Endothelial cell (in vitro differentiated cells): ENCODE data around the gene CDK6. TPM values are rescaled to one million over a fixed set of nuclear protein-coding genes. Genes with fewer than 3 reads are reported as not detected.

Source experiments
- DNase-seq: peaks from one replicate; pipeline ENCODE4 v3.0.0; 2021; ENCODE audit warnings: low spot score
- H3K27ac Mint-ChIP-seq: one replicate; pipeline ENCODE4 v1.8.0; 2021; ENCODE audit warnings: mixed read lengths, inconsistent platforms; ENCODE audit not compliant: unreplicated experiment
- H3K27me3 Mint-ChIP-seq: one replicate; pipeline ENCODE4 v1.8.0; 2021; ENCODE audit warnings: mild to moderate bottlenecking, moderate library complexity, mixed read lengths, inconsistent platforms; ENCODE audit not compliant: unreplicated experiment
- H3K36me3 Mint-ChIP-seq: one replicate; pipeline ENCODE4 v1.8.0; 2021; ENCODE audit warnings: mild to moderate bottlenecking, low read depth, mixed read lengths, inconsistent platforms; ENCODE audit not compliant: unreplicated experiment
- H3K4me1 Mint-ChIP-seq: one replicate; pipeline ENCODE4 v1.8.0; 2021; ENCODE audit warnings: mild to moderate bottlenecking, mixed read lengths, inconsistent platforms; ENCODE audit not compliant: unreplicated experiment
- H3K4me3 Mint-ChIP-seq: one replicate; pipeline ENCODE4 v1.8.0; 2021; ENCODE audit warnings: mild to moderate bottlenecking, mixed read lengths, inconsistent platforms; ENCODE audit not compliant: unreplicated experiment
- H3K9me3 Mint-ChIP-seq: one replicate; pipeline ENCODE4 v1.8.0; 2021; ENCODE audit warnings: mixed read lengths, inconsistent platforms; ENCODE audit not compliant: unreplicated experiment
- CTCF ChIP-seq: fragments of 200-600 bp; sonication (generic); IDR thresholded peaks from one replicate; pipeline ENCODE4 v1.5.0; 2021; ENCODE audit warnings: antibody characterized with exemption; ENCODE audit not compliant: unreplicated experiment
- total RNA-seq: library from RNA; stranded (reverse); fragmentation: NEBNext Ultra II Directional; extraction: Animal tissue kit (Norgen Biotek cat#: 25700); gene quantifications from one replicate; pipeline ENCODE4 v1.2.1, GENCODE V29; 2021; ENCODE audit not compliant: unreplicated experiment

The CDK6 gene
- total RNA-seq, 1 donor from 2014 or later, result 32.6 TPM

DNA sequence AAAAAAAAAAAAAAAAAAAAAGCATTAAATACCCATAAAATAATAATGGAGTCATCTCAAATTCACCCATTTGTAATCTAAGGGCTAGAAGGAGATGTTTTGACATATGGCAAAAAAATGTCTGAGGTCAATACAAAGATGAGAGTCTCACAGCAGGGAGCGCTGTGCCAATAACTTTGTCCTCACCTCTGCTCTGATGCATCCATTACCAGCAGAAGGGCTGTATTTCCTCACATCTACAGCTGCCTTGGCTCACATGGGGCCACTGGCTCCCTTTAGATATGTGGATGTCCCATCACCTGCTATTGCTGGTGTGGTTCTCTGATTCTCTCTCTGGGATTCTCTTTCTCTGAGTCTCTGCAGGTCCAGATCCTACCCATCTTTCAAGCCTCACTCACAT, 155.9 kb downstream of the CDK6 start:
- no peak overlapping the region for H3K27ac Mint-ChIP-seq
- H3K27me3 Mint-ChIP-seq, result peaks cover 6% of the 10 kb centered on the region
- H3K36me3 Mint-ChIP-seq, result no peaks in the 10 kb centered on the region
- no peak for TF ChIP-seq CTCF
- H3K4me1 Mint-ChIP-seq, result peaks cover 13% of the 10 kb centered on the region
- H3K9me3 Mint-ChIP-seq, result no peaks in the 10 kb centered on the region
- no peak for DNase-seq
- no peak overlapping the region for H3K4me3 Mint-ChIP-seq

- H3K4me3 Mint-ChIP-seq, result no peak overlapping the region
- DNase-seq, result no peak
- no peak overlapping the region for H3K27ac Mint-ChIP-seq
- H3K4me1 Mint-ChIP-seq, result peaks cover 9% of the 10 kb centered on the region
- H3K27me3 Mint-ChIP-seq, result peaks cover 6% of the 10 kb centered on the region
- TF ChIP-seq CTCF, result no peak
- H3K36me3 Mint-ChIP-seq, result no peaks in the 10 kb centered on the region
- H3K9me3 Mint-ChIP-seq, result no peaks in the 10 kb centered on the region
Observed at GRCh38 chr7:92678291-92678920, 158.0 kb downstream of the CDK6 start.

- H3K27me3 Mint-ChIP-seq, result no peaks in the 10 kb centered on the region
- TF ChIP-seq CTCF, result no peak
Observed at GRCh38 chr7:92674379-92674778, 162.0 kb downstream of the CDK6 start.

DNA sequence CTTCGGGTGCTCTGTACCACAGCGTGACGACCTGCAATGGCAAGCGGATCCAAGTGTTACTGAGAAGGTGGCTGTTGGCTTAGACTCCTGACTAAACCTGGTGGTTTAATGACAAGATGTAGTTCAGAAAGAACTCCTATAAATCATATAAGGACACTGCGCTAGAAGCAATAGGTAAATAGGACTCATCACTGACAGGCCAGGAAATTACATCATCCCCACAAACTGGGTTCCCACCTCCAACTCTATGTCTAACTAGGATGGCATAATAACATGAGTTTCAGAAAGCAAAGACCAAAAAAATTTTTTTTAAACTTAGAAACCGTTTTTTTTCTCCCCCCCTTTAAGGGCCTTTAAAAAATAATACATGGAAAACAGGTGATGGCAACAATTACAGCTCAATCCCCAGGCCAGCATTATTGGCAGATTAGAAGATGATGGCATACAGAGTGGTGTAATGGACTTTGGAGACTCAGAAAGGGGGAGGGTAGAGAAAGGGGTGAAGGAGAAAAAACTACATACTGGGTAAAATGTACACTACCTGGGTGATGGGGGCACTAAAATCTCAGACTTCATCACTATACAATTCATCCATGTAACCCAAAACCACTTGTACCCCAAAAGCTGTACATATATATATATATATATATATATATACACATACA, 164.7 kb downstream of the CDK6 start:
- Mint-ChIP-seq H3K4me1 (no peaks in the 10 kb centered on the region), H3K27me3 (no peaks in the 10 kb centered on the region), H3K36me3 (no peaks in the 10 kb centered on the region), H3K27ac (no peak overlapping the region), H3K4me3 (no peak overlapping the region), H3K9me3 (no peaks in the 10 kb centered on the region)
- DNase-seq, result no peak
- TF ChIP-seq CTCF, result no peak

More at GRCh38 chr7:92674379-92674778, 162.0 kb downstream of the CDK6 start:
- H3K4me3 Mint-ChIP-seq, result no peak overlapping the region
- no peaks in the 10 kb centered on the region for H3K36me3 Mint-ChIP-seq
- no peak for DNase-seq
- no peaks in the 10 kb centered on the region for H3K4me1 Mint-ChIP-seq
- no peaks in the 10 kb centered on the region for H3K9me3 Mint-ChIP-seq
- no peak overlapping the region for H3K27ac Mint-ChIP-seq

DNA sequence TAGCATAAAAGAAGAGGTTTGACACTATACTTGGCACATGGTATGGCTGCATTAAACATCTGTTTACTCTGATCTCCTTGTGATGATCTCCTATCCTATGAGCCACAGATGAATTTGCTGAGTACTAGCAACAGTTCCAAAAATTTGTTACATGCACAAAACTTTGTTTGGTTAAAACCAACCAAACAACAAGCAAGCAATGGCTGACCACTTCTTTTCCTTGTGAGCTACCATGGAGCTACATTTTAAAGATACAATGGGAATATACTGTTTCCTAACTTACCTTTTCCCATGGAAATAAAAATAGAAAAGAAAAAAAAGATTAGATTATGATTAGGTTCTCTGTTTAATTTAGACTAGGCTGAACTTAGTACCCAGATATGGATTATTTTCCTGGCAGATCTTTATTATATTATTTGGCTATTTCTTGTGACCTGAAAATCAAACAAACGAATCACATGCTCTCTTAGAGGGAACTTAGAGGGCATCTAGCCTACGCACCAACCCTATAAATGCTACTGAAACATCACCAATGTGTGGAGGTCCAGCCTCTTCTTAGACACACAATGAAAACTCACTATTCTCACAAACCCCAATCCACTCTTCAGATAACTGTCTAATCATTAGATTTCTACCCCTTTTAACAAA, 166.0 kb downstream of the CDK6 start:
- Mint-ChIP-seq H3K27me3 (no peaks in the 10 kb centered on the region), H3K27ac (no peak overlapping the region), H3K9me3 (no peaks in the 10 kb centered on the region), H3K4me1 (no peaks in the 10 kb centered on the region), H3K4me3 (no peak overlapping the region), H3K36me3 (no peaks in the 10 kb centered on the region)
- no peak for TF ChIP-seq CTCF
- DNase-seq, result no peak
